Right ventricle myocardium superior (tissue), 1 donor: ENCODE data around the gene PLCG2. TPM values are rescaled to one million over a fixed set of nuclear protein-coding genes. Genes with fewer than 3 reads are reported as not detected.

ENCODE experiments used
- ATAC-seq: fragments of 200-7000 bp; cut with Tn5 transposase; one replicate; pipeline ENCODE4 v1.9.1; 2020; ENCODE audit warnings: mild to moderate bottlenecking; ENCODE audit not compliant: poor library complexity
- DNase-seq: peaks from one replicate; pipeline ENCODE4 v3.0.0-alpha.2; 2020
- intact Hi-C: fragments of 100-400 bp; cut with DNase I; formaldehyde crosslinking; loops from one replicate; pipeline ENCODE4 v1.11.2; 2022
- total RNA-seq: library from RNA; stranded (reverse); fragmentation: NEBNext Ultra II Directional; extraction: Animal tissue kit (Norgen Biotek cat#: 25700); gene quantifications from one replicate; pipeline ENCODE4 v1.2.1, GENCODE V29; 2021
- donor health status: DM: no; HTN: yes; CAD: no; lungs with severe emphysema.

PLCG2 gene
- total RNA-seq, 1 donor from 2014 or later, result 7.2 TPM

DNA sequence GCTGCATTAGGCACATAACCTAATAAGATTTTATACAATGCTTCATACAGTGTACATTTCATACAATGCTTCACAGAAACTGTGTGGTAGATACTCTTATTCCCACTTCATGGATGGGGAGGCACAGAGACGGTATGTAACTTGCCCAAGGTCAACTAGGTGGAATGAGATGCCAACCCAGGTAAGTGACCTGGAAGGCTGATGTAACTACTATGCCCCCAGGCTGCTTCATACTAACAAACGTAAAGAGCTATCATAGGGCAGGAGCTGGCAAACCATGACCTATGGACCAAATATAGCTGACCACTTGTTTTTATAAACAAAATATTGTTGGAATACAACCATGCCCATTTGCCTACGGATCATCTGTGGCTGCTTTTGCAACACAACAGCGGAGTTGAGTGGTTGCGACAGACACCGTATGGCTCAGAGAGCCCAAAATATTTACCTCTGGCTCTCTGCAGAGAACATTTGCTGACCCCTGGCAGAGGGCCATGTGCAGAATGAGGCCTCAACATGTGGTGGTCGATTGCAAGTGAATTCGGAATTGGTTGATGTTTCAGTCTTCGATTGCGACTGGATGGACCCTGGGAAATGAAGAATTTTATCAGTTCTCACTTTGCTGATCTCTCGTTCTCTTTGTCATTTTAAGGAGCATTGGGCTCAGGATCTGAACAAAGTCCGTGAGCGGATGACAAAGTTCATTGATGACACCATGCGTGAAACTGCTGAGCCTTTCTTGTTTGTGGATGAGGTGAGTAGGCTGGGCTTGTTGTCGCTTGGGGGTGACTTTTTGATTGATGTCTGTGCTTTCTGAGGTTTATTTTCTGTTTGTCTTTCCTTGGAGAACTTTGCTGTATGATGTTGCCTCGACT lies 109.7 kb downstream of the PLCG2 start:
- DNase-seq (no peak), ATAC-seq (no peak)
- intact Hi-C loops, result no loop called here

DNA sequence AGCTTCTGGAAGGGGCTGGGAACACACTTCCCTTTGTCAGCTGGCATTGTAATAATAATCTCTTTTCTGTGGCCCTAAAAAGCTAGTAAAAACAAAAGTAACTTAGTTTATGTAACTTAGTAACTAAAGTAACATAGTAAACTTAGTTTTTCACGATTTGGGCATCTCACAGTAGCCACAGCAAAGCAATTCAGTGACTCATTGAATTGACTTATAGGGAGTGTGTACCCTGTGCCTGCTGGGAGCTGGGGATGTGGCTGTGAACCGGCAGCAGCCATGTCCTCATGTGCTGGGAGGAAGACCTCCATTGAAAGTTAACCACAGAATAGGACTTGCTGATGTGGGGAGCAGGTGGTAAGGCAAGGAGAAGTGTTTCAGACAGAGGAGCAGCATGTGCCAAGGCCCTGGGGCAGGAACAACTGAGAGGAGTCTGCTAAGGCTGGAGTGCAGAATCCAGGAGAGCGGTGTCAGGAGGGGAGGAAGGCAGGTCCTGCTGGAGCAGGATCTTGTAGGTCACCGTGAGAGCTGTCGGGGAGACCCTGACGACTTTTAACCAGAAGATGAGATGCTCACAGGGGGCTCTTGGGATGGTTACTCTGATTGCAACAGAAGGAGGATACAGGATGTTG lies 112.8 kb downstream of the PLCG2 start:
- intact Hi-C loops, result loop anchor here (5.0 kb wide), 1 partner anchor 340 kb away; no protein-coding TSS in a partner anchor
- no peak for DNase-seq
- ATAC-seq, result no peak

DNA sequence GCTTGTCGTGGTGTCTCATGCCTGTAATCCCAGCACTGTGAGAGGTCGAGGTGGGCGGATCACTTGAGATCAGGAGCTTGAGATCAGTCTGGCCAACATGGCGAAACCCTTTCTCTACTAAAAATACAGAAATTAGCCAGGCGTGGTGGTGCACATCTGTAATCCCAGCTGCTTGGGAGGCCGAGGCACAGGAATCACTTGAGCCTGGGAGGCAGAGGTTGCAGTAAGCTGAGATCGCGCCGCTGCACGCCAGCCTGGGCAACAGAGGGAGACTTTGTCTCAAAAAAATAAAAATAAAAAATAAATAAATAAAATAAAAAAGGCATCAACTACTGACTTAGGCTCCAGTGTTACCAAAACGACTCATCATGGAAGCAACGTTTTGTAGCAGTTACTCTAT lies 115.5 kb downstream of the PLCG2 start:
- DNase-seq, result no peak
- intact Hi-C loops, result loop anchor here (5.0 kb wide), 1 partner anchor 338 kb away; no protein-coding TSS in a partner anchor
- no peak for ATAC-seq

DNA sequence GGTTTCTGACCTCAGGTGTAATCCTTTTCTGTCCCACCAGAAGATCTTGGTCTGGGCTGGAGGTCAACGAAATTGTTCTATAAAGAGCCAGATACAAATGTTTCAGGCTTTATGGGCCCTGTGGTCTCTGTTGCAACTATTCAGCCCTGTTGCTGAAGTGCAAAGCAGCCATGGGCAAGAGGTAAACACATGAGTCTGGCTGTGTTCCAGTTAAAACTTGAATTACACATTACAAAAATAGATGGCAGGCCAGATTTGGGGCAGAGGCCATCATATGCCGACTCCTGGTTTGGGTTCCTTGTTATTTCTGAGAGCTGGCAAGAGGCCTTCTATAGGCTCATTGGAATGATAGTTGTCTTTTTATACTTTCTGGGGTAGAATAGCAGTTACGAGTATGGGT lies 117.8 kb downstream of the PLCG2 start:
- ATAC-seq, result no peak
- intact Hi-C loops, result no loop called here
- no peak for DNase-seq

DNA sequence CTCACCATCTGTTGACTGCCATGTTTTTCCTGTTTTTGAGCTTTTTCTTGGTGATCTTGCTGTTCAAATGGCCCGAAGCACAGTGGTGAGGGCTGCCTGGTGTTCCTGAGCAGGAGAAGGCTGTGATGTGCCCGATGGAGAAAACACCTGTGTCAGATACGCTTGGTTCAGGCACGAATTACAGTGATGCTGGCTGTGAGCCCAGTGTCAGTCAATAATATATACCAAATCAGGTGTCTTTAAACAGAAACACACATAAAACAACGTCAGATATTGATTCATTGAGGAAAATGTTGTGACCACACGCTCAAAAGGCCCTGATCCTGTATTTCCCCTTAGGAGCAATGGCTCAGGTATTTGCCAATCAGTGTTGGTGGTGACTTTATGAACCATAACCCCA lies 120.5 kb downstream of the PLCG2 start:
- no peak for ATAC-seq
- DNase-seq, result no peak
- intact Hi-C loops, result no loop called here

DNA sequence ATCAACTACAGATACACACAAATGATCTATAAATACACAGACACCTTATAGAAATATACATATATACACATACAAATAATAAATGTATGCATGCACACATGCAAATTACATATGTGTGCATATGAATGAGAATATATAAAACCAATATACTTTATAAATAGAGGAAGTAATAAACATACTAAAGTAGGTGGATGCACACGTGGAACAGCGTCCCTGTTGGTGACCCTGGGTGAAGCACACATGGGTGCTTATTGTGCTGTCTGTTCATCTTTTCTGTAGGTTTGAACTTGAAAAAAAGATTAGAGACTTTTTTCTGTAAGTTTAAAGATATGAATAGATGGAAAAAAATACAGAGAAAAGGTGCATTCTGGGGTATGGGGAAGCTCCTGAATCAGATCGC lies 120.9 kb downstream of the PLCG2 start:
- no peak for DNase-seq
- intact Hi-C loops, result no loop called here
- no peak for ATAC-seq

DNA sequence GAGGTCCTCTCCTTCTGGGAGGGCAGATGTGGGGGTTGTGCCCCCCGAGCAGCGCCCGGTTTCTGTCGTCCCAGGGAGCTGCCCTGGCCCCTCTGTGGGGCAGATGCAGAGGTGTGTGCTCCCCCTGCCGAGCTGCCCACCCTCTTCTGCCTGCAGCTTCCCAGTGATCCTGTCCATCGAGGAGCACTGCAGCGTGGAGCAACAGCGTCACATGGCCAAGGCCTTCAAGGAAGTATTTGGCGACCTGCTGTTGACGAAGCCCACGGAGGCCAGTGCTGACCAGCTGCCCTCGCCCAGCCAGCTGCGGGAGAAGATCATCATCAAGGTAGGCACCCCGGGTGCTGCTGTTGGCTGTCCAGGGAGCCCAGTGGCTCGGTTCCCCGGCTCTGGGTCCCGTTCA lies 121.4 kb downstream of the PLCG2 start:
- intact Hi-C loops, result no loop called here
- DNase-seq, result no peak
- no peak for ATAC-seq

DNA sequence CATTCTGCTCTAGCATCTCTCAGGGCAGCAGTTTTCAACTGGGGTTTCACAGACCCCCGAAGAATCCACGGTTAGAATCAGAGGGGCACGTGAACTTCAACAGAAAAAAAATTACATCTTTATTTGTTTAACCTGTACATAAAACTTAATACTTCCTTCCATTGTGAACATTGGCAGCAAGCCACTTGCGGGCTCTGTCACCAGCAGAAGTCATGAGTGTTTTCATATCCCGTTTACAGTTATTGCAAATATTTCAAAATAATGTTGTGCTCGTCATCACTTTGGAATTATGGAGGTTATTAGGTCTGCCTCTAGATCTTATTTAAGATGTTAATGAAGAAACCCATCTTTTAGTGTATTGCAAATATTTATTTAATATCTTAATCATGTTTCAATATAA lies 122.4 kb downstream of the PLCG2 start:
- intact Hi-C loops, result no loop called here
- DNase-seq (no peak), ATAC-seq (no peak)

DNA sequence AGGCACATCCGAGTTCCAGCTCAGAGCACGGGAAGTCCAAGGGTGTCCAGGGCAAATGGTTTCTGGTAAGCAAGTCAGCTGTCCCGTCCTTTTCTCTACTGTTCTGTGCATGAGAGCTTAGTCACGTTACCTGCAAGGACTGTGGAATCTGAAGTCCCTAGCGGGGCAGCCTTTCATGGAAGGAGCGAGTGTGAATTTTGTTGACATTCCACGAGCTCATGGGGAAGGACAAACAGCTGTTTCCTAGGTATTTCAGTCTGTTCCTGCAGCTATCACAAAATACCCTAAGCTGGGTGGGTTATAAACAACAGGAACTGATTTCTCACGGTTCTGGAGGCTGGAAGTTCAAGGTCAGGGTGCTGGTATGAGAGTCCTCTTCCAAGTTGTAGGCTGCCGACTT lies 122.9 kb downstream of the PLCG2 start:
- no peak for DNase-seq
- intact Hi-C loops, result no loop called here
- ATAC-seq, result no peak

DNA sequence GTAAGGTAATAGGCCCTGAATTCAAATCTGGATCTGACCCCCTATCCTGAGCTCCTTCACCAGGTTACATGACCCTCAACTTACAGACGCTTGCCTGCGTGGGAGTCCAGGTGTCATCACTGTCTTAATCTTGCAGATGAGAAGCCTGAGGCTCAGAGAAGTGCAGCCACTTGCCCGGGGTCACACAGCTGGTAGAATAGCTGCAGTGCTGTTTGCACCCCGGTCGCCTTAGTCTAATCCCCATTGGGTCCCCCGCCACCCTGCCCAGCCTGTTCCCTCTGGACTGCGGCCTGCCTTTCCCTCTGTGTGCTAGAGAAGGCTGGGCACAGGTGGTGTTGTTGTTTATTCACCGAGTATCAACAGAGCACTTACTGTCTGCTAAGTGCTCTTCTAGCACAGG lies 125.2 kb downstream of the PLCG2 start:
- no peak for ATAC-seq
- intact Hi-C loops, result no loop called here
- no peak for DNase-seq

DNA sequence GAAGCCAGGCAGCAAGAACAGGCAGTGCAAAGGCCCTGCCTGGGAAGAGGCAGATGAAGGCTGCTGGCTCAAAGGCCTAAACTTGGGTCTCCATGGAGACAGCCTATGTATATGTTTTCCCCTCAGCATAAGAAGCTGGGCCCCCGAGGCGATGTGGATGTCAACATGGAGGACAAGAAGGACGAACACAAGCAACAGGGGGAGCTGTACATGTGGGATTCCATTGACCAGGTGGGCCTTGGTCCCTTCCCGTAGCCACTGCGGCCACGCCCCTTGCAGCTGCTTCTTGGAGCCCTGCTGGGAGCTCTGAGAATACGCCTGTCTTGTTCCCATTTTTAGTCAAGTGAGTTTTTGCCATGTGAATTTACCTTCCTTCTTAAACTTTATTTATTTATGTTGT lies 126.2 kb downstream of the PLCG2 start:
- ATAC-seq (no peak), DNase-seq (no peak)
- intact Hi-C loops, result no loop called here

DNA sequence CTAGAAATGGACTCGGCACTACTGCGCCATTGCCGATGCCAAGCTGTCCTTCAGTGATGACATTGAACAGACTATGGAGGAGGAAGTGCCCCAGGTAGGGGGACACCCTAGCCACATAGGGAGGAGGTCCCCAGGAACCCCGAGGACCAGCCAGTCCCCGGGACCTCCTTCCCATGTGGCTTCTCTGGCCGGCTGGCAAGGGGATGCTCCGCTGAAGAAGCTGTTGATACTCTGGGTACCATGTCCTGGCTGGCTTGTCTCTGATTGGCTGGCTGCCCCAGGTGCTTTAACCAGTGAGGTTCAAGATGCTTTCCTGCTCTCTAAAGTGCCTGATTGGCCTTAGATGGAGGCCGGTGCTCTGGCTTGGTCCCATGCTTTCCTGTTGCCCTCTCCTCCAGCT lies 128.6 kb downstream of the PLCG2 start:
- intact Hi-C loops, result no loop called here
- DNase-seq (no peak), ATAC-seq (no peak)

DNA sequence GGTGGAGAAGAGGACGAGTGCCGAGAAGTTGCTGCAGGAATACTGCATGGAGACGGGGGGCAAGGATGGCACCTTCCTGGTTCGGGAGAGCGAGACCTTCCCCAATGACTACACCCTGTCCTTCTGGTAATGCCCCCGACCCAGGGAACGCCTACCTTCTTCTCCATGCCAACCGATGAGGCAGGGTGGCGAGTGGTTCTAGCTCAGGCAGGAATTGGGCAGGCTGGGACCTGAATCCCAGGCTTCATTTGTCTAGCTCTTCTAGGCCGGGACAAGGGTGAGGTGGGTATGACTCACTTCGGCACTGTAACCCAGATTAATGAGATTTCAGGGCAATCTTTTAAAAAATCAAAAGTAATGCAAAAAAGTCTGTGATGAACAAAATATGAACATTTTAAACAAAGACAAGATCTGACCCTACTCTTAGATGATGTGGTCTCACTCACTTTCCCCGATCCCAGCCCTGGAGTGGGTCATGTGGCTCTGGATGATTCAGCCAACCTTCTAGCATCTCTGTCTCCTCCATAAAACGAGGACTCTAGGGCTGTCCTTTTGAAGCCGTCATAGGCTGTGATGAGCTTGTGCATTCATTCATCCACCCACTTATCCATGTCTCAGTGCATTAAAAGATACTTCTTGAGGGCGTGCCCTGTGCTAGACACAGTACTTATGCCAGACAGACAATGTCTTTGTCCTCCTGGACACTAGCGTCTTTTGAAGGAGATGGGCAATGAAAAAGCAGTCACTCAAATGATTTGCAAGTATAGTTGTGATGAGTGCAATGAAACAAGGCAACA lies 129.6 kb downstream of the PLCG2 start:
- intact Hi-C loops, result no loop called here
- DNase-seq, result no peak
- ATAC-seq, result no peak

DNA sequence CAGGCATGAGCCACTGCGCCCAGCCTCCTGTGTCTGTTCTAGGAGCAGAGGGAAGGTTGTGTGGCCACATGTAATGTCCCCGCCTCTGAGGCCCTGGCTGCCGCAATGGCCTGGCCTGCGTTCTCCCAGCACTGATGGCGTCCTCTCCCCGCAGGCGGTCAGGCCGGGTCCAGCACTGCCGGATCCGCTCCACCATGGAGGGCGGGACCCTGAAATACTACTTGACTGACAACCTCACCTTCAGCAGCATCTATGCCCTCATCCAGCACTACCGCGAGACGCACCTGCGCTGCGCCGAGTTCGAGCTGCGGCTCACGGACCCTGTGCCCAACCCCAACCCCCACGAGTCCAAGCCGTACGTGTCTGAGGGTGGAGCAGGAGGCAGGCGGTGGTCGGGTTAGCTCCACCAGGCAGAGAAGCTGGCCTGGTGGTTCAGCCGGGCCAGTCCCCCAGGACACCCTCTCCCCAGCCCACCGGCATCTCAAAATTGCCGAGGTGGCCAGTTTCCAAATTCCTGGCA lies 131.3 kb downstream of the PLCG2 start:
- intact Hi-C loops, result no loop called here
- DNase-seq (no peak), ATAC-seq (no peak)

DNA sequence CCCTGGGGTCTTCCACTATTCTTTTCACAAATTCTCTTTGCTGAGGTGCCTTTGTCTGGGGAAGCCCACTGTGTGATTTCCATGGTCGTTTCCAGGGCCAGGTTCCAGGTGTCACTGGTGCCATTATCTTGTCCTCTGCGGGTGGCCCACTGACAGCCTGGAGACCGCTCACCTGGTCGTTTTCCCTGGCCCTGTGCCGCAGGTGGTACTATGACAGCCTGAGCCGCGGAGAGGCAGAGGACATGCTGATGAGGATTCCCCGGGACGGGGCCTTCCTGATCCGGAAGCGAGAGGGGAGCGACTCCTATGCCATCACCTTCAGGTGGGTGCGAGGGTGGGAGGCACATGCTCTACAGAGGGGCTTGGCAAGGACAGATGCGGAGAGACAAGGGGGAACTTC lies 133.3 kb downstream of the PLCG2 start:
- ATAC-seq, result no peak
- intact Hi-C loops, result no loop called here
- no peak for DNase-seq

DNA sequence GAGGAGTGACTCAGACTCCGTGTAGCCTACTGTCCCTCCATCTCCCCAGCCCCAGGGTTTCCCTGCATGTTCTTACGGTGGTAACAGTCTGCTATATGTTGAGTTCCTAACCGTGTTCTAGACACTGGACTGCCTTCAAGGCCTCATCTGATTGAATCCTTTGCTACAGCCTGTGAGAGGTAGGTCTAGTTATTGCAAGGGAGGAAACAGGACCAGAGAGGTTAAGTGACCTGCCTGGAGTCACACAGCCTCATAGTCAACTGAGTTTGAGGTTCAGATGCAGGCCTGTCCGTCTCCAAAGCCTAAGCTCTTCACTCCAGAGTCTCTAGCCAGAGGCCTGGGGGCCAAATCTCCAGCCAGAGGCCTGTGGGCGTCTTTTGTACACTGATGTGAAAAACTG lies 134.1 kb downstream of the PLCG2 start:
- intact Hi-C loops, result no loop called here
- no peak for ATAC-seq
- DNase-seq, result no peak

DNA sequence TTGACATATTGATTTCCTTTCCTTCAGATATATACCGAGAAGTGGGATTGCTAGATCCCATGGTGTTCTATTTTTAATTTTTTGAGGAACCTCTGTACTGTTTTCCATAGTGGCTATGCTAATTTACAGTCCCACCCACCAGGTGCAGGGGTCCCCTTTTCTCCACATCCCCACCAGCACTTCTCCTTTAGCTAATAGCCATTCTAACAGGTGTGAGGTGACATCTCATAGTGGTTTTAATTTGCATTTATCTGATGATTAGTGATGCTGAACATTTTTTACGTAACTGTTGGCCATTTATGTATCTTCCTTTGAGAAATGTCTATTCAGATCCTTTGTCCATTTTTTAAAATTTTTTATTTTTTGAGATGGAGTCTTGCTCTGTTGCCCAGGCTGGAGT lies 138.3 kb downstream of the PLCG2 start:
- intact Hi-C loops, result no loop called here
- ATAC-seq, result no peak
- DNase-seq, result no peak

DNA sequence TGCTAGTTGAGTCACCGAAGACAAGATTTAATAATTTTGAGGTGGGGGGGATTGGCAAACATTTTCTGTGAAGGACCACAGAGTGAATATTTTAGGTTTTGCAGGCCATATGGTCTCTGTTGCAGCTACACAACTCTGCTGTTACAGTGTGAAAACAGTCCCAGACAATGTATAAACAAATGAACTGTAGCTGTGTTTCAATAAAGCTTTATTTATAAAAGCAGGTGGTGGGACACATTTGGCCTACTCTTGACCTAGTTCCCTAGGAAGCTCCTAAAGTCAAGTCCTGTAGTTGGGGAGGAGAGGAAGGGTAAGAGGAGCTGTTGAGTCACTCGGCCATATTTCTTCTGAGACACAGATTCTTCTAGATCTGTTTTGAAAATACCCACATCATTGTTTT lies 139.8 kb downstream of the PLCG2 start:
- DNase-seq, result no peak
- ATAC-seq, result no peak
- intact Hi-C loops, result no loop called here

DNA sequence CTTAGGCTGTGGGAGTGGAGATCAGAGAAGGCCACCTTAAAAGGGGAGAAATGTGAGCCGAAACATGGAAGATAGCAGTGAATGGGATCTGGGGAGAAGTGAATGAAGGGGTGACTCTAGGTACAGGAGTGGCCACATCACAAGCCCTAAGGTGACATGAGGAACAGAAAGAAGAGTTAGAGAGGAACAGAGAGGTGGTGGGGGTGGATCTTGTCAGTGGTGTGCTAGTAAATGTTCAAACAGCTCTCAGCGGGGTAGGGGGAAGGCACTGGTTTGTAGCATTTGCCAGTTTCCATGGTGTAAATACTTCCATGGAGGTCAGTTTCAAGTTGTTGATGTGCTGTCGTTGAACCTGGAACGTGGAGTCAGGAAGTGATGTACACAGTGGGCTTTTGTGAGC lies 141.4 kb downstream of the PLCG2 start:
- DNase-seq, result no peak
- no peak for ATAC-seq
- intact Hi-C loops, result no loop called here
